GM12892 (cell line): ENCODE data around the gene GIPC1.

ENCODE experiments used
- POLR2A ChIP-seq: IDR thresholded peaks from 2 replicates; pipeline ENCODE4 v1.6.1; 2011; ENCODE audit warnings: low read depth, low read length, control low read depth
- POLR2AphosphoS5 ChIP-seq: IDR thresholded peaks from 2 replicates; pipeline ENCODE4 v1.6.1; 2011; ENCODE audit warnings: low read depth, low read length, control low read depth
- TAF1 ChIP-seq: IDR thresholded peaks from 2 replicates; pipeline ENCODE4 v1.6.1; 2011; ENCODE audit warnings: low read depth, mild to moderate bottlenecking, control low read depth, low read length, borderline replicate concordance

DNA sequence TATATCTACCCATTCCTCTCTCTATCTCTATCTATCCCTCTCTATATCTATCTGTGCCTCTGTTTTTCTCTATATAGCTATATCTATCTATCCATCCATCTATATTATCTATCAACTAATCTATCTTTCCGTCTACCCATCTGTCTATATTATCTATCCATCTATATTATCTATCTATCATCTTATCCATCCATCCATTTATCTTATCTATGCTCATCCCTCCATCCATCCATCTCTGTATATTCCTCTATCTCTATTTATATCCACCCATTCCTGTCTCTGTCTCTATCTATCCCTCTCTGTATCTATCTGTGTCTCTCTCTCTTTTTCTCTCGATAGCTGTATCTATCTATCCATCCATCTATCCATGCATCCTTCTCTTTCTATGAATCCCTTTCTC is 35.0 kb downstream of the GIPC1 start:
- no peak for TF ChIP-seq TAF1
- no peak for TF ChIP-seq POLR2A
- no peak for TF ChIP-seq POLR2AphosphoS5
